ENCODE data around the gene CHADL. TPM values are rescaled to one million over a fixed set of nuclear protein-coding genes. Genes with fewer than 3 reads are reported as not detected.
A peak's percentile ranks its signal among the peaks of the same experiment; 100 is the strongest.
"Not testable (repeated sequence)": the region's sequence is repeated elsewhere in the genome, so short reads cannot be mapped to it uniquely, and the experiment has no call there.

The CHADL gene, protein sequence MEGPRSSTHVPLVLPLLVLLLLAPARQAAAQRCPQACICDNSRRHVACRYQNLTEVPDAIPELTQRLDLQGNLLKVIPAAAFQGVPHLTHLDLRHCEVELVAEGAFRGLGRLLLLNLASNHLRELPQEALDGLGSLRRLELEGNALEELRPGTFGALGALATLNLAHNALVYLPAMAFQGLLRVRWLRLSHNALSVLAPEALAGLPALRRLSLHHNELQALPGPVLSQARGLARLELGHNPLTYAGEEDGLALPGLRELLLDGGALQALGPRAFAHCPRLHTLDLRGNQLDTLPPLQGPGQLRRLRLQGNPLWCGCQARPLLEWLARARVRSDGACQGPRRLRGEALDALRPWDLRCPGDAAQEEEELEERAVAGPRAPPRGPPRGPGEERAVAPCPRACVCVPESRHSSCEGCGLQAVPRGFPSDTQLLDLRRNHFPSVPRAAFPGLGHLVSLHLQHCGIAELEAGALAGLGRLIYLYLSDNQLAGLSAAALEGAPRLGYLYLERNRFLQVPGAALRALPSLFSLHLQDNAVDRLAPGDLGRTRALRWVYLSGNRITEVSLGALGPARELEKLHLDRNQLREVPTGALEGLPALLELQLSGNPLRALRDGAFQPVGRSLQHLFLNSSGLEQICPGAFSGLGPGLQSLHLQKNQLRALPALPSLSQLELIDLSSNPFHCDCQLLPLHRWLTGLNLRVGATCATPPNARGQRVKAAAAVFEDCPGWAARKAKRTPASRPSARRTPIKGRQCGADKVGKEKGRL
- total RNA-seq (ENCODE audit: insufficient read depth, low replicate concordance): 1.9 TPM

DNA sequence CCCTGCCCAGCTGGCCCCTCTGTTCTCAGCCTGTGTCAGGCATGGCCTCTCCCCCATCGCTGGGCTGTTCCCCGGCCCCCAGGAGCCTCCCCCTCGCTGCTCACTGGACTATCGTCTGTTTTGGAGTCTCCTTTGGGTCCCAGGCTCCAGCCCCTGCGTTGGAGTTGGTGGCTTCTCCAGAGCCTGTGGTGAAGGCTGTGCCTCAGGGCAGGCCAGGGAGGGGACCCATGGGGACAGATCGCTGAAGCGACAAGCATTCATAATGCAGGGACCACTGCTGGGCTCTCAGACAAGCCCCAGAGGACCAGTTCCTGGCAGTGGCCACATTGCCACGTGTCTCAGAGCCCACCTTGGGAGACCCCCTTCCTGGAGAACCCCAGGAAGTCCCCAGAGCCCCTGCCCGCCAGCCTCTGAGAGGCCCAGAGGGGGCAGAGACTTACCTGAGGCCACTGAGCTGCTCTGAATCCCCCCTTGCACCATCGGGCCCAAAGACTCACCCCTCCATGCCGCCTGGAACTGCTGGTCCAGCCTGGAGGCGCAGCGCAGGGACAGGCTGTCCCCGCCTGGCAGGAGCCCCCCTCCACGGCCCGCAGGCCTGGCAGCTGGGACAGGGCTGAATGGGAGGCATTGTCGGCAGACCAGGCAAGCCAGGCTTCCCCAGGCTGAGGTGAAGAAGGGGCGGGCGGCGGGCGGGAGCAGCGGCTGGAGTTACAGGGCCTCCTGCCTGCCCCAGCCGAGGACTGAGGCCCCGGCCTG is at the start of gene CHADL:
TSS of gene CHADL (minus strand) at position 555 of the 756 bp plus-strand sequence. CDS start at position 505, 50 bp downstream.
- no peak for DNase-seq (ENCODE audit: low spot score)

DNA sequence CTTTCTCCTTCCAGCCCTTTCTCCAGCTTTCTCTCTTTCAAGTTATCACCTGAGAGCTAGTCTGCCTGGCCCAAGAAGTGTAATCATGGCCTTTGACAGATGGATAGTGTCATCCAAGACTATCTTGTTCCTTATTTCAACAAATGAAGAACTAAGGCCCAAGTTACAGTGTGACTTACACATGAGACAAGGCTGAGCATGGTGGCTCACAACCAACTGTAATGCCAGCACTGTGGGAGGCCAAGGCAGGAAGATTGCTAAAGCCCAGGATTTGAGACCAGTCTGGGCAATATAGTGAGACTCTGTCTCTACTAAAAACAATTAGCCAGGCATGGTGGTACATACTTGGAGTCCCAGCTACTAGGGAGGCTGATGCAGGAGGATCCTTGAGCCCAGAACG is 48.9 kb upstream of the CHADL start:
- DNase-seq (ENCODE audit: low spot score): no peak

DNA sequence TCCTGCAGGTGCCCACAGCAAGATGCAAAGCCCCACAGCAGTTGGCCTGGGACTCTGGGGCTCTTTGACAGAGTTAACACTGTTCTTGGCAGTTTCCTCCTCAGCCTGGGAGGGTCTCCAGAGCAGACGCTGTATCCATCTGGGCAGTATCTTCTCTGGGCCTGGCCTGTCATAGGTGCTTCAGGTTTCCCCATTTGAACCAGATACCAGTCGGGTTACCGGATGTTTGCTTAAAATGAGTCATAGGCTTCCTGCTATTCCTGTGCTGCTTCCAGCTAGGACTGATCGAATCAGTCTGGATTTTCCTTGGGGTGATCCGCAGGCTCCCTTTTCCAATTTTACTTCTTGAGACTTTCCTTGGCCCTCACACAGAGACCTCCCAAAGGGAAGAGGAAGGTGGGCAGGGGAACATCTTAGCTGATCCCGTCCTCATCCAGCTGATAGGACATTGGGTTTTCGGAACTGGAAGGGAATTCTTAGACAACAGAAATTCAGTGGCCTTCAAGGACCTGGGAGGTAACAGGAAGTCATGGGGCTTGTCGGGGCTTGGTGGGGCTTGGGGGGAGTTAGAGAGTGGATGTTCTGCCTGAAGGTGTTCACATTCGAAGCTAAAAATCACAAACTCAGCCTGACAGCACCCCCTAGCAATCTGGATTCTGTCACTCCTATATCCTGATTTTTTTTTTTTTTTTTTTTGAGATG is 47.7 kb upstream of the CHADL start:
- DNase-seq (ENCODE audit: low spot score): no peak

DNA sequence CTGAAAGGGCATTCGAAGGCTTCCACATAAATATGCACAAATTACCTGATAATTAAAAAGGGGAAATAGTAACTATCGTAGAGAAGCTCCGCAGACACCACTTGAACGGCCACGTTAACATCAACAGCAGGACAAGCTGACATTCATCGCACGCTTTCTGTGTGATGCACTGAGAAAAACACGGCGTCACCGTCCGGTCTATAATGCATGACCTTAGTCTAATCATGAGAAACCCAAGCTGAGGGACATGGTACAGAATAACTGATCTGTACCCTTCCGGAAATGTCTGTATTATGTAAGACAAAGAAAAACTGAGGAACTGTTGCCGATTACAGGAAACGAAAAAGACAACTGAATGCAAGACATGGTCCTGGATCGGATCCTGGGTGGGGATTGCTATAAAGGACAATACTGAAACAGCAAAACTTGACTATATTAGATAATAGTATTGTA is 45.9 kb upstream of the CHADL start:
- DNase-seq (ENCODE audit: low spot score): no peak

DNA sequence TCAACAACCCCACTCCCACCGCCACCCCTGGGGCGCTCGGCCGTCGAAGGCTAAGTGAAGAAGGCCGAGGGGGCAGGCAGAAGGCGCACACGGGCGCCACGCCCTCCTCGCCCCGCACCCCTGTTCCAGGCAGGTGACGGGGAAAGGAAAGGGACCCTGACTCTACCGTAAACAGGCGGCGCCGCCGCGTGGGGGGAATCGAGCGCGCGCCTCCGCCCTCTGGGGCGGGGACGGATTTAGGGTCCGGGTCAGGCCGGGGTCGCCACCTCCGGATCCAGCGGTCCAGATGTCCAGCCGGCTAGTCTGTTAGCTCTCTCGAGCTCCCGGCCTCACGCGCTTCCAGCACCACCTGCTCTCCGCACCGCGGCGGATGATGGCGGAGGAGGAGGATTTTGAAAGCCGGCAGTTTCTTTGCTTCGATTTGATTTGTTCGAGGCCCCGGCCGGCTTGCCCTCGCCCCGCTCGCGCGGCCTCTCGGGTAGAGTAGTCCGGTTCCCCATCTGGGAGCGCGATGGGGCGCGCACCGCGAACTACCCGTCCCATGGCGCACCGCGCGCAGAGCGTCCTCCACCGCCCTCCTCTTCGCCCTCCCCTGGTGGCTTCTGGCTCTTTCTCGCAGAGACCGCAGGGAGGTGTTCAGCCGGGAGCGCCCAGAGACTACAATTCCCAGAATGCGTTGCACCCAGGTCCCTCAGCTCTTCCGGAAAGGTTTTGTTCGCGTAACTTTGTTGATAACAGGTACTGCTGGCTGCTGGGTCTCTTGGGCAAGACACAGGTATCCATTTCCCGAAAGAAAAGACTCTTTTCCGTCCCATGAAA is 45.3 kb upstream of the CHADL start, which contains the start of gene RANGAP1:
TSS of gene RANGAP1 (minus strand) at position 368 of the 819 bp plus-strand sequence. CDS start 5,143 bp downstream, outside the sequence.
- DNase-seq (ENCODE audit: low spot score): peak; percentile 100

DNA sequence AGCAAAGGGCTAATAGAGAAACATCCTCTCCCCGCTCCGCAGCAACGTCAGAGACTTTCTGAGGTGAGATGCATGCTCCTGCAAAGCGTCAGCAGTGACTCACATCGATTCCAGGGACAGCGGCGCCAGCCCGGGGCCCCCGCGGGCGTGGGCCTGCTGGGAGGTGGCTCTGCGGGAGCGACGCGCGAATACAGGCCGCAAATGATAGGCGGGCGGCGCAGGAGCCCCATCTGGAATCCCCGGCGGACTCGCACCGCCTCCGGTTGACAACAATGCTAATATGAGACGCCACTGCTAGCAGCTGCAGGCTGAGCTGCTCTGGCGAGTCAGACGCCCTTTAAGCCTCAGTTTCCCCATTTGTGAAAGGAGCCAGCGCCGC is 44.7 kb upstream of the CHADL start:
- DNase-seq (ENCODE audit: low spot score): peak; percentile 64

DNA sequence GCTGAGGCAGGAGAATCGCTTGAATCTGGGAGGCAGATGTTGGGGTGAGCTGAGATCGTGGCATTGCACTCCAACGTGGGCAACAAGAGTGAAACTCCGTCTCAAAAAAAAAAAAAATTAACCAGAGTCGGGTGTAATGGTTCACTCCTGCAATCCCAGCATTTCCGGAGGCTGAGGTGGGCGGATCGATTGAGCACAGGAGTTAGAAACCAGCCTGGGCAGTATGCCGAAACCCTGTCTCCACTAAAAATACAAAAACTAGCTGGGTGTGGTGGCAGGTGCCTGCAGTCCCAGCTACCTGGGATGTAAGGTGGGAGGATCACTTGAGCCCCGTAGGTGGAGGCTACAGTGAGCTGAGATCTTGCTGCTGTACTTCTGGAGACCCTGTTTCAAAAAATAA is 43.7 kb upstream of the CHADL start:
- DNase-seq (ENCODE audit: low spot score): no peak

DNA sequence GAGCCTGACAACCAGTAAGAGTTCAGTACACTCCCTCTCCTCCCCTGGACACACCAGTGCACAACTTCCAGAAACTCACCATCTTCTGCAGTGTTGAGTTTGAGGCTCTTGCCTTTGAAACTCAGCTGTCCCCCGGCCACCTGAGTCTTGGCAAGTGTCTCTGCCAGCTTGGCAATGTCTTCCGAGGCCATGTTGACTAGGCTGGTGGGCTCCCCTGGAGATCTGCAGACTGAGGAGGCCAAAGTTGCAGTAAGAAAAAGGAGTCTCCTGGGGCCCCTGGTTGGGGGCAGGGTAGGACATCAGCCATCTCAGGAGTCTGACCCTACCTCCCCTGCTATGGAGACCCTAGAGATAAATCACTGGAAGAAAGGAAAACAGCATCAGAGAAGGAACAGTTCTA is 40.1 kb upstream of the CHADL start:
- no peak for DNase-seq (ENCODE audit: low spot score)

DNA sequence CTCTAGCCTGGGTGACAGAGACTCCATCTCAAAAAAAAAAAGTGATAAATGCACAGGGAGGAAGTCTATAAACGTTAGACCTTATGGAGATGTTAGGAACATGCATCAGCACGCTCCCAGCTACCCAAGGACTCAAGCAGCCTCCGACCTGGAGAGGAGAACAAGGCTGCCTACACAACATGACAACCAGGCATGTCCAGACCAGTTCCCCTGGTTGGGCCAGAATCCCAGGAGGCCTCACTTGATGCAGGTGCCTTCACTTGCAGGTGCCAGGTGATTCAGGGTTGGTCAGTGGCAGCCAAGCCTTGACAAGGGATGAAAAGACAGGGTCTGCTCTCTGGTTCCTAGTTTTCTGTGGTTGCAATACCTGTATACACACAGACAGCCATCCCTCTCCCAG is 39.3 kb upstream of the CHADL start:
- peak; percentile 77 for DNase-seq (ENCODE audit: low spot score)

DNA sequence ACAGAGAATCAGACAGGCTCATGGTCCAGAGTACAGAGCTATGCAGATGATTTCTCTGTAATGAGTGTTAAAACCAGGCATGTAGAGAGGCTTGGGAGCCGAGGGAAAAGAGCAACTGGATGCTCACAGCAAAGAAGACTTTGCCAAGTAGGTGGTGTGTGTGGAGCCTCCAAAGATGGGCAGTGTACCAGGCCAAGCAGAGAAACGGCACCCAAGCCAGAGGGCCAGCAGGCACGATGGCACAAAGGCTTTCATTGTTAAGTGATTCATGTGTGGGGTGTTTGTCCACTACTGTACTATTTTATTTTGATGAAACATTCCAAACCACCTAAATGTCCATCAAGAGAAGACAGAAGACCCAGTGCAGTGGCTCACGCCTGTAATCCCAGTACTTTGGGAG is 34.1 kb upstream of the CHADL start:
- no peak for DNase-seq (ENCODE audit: low spot score)

DNA sequence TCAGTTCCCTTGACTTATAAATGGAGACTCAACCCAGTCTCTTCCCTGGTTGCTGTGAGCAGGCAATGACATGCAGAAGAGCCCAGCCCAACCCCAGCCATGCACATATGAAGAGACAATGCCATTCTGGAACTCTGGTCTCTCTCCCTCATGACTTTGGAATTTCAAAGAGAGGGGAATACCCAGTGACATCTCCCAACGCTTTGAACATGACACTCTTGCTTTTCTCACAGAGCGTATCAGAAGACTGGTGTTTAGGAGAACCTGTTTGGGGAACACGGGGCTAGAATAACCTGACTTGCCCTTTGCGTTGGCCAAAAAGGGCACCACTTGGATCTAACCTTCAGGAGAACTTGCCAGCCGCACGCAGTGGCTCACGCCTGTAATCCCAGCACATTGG is 32.4 kb upstream of the CHADL start:
- DNase-seq (ENCODE audit: low spot score): no peak

DNA sequence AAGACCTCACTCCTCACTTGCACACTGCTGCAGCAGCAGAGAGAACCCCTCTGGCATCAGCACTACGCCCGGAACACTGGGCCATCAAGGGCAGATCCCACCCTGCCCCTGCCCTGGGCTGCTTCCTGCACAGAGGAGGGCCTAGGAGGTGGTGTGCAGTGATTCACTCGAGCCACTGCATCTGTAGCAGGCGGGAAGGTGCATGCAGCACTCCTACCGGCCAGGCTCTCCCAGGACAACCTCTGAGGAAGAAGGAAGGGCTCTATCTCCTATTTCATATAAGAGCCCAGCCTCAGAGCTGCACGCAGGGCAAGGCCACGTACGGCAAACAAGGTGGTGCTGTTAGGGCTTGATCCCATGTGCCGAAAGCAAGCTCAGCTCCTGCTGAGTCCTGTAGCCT is 31.1 kb upstream of the CHADL start:
- no peak for DNase-seq (ENCODE audit: low spot score)

DNA sequence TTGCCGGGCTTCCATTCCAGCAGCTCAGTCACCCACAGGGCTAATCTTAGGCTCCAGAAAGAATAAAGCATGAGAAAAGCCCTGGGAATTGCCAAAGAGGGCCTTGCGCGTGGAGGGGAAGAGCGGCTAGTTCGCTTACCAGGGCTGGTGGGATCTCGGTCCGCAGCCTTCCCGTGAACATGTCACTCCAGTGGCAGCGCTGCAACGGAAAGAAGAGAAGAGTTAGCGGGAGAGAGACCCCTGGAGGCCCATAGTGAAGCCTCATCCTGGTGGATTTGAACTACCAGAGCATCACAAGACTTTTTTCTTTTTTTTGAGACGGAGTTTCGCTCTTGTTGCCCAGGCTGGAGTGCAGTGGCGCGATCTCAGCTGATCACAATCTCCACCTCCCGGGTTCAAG is 27.2 kb upstream of the CHADL start:
- DNase-seq (ENCODE audit: low spot score): no peak

DNA sequence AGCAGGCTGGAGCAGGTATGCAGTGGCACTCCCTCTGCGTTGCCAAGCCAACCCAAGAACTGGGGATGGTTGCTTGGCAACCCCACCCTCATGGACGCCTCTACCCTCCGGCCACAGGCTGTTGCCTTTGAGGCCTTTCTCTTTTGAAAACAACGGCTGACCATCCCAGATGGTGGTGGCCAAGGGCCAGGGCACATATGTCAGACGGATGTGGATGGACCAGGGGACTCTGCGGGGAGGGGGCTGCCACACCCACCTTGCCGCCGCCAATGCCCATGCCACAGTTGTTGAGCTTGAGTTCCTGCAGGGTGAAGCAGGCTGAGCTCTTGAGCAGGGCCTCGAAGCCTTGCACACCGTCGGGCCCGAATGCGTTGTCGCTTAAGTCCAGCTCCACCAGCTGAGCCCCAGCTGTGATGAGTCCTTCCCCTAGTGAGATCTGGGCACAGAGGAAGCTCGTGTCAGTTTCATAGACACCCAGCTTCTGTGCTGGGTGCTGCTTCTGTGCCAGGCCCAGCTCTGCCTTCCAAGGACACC is 23.7 kb upstream of the CHADL start:
- DNase-seq (ENCODE audit: low spot score): no peak

DNA sequence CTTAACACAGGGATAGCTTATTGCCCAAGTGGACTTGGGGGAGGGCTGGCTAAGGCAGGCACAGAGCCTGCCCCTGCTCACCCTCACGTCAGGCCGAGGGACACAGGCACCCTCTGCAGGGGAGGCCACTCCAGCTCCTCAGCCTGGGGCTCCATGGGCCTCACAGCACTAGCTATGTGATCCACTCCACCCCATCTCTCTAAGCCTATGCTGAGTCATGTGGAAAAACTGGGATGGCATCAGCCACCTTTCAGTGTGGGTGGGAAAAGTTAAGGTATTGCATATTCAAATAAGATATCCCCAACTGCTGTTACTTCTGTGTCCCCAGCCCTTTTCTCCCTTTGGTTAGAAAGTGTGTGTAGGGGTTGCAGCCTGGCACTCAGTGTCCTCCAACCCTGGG is 23.0 kb upstream of the CHADL start:
- DNase-seq (ENCODE audit: low spot score): peak; percentile 46

DNA sequence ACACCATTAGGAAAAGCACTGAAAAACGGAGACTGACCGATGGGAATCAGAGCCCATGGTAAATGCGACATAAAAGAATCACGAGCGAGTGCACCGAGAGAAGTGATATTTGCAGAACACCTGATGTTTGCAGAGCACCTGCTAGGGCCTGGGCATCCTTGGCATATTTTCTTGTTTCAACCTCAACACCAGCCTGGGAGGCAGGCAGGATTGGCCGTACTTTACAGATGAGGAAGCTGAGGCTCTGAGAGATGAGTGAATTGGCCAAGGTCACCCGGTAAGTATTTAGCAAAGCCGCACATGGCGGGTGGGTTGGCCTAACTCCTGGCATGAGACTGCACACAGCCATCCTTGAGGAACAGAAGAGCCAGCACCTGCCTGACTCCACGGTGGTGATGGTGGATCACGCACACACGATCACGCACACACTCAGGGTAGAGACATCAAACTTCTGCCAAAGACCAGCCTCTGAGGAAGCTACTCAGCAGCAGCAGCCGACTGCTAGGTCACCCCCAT is 21.6 kb upstream of the CHADL start:
- no peak for DNase-seq (ENCODE audit: low spot score)

DNA sequence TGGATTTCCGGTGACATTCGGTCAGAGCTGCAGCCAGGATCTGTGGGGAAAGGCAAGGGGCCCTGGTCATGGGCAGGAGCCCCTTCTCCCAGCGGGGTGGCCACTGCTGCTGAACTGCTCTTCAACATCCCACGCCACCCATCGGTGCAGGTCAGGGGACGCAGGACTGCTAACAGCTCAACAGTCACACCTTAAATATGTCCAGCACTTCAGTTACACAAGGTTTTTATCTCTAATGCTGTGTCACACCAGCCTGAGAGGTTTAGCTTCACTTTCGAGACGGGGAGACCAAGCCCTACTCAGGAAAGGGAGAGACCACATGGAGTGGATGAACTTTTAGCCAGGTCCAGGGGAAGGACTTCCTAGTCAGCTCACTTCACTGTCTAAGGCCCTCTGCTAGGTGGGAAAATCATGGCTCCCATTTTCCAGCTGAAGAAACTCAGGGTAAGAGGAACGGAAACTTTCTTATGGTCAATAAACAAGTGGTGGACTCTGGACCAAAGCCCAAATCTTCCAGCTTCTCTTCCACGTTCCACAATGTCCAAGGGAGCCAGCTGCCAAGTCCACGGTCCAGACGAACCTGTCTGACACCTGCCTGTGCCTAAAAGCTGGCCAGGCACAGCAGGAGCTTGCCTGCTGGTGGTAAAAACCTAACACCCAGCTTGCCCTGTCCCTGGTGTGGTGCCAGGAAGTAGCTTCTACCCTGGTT is 21.0 kb upstream of the CHADL start:
- no peak for DNase-seq (ENCODE audit: low spot score)

DNA sequence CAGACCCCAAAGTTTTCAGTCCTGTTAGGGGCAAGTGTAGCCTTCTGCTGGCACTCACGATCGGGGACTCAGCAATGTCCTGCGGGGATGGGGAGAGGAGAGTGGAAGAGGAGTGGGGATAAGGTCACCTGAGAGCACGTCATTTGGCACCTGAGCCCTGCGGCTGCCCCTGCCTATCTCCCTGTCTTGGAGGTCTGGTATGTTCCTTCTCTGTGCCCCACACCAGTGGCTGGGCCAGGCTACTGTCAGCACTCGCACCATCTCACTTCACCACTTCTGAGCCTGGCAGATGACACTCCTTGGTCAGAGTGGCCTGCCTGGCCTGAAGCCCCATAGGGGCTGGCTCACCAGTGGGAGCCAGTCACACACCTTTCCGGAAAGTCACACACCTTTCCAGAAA is 20.1 kb upstream of the CHADL start:
- DNase-seq (ENCODE audit: low spot score): no peak

DNA sequence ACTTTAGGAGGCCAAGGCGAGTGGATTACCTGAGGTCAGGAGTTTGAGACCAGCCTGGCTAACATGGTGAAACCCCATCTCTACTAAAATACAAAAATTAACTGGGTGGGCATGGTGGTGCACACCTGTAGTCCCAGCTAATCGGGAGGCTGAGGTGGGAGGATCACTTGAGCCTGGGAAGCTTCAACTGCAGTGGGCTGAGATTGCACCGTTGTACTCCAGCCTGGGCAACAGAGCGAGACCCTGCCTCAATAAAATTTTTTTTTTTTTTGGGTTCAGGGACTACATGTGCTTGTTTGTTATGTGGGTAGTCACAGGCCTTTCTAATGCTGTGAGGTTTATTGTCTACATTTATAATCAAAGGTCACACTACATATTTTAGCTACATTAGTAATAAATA is 19.0 kb upstream of the CHADL start:
- not testable (repeated sequence) for DNase-seq (ENCODE audit: low spot score)

Measured in umbilical cord (tissue), 2 donors.